Left lung (tissue), 10 donors: ENCODE results near the gene AKNA. TPM values are rescaled to one million over a fixed set of nuclear protein-coding genes. Genes with fewer than 3 reads are reported as not detected.

Experiments used
- ATAC-seq: fragments of 200-7000 bp; cut with Tn5 transposase; one replicate; pipeline ENCODE4 v1.9.1; 2020; ENCODE audit warnings: moderate library complexity
- DNase-seq, 4 donors: peaks; one replicate each; pipeline ENCODE4 v3.0.0-alpha.2; 2013 to 2020
- H3K27ac ChIP-seq, 2 donors: fragments of 200-600 bp; sonication (generic) in 1 of 2; one replicate each; pipeline versions ENCODE4 v1.5.0 to v1.8.0; 2020 to 2021
- H3K27me3 ChIP-seq, 2 donors: fragments of 200-600 bp; sonication (generic) in 1 of 2; one replicate each; pipeline versions ENCODE4 v1.5.0 to v1.8.0; 2020 to 2021
- H3K36me3 ChIP-seq, 2 donors: fragments of 200-600 bp; sonication (generic) in 1 of 2; one replicate each; pipeline versions ENCODE4 v1.5.0 to v1.8.0; 2020 to 2021
- H3K4me1 ChIP-seq, 2 donors: fragments of 200-600 bp; one replicate each; pipeline ENCODE4 v1.8.0; 2021
- H3K4me3 ChIP-seq, 2 donors: fragments of 200-600 bp; sonication (generic) in 1 of 2; one replicate each; pipeline versions ENCODE4 v1.5.0 to v1.8.0; 2020 to 2021; ENCODE audit warnings: mild to moderate bottlenecking in 1 of 2
- H3K9me3 ChIP-seq, 2 donors: fragments of 200-600 bp; sonication (generic) in 1 of 2; one replicate each; pipeline versions ENCODE4 v1.5.0 to v1.8.0; 2020 to 2021
- intact Hi-C, 2 donors: fragments of 100-400 bp; cut with DNase I; formaldehyde crosslinking; loops; one replicate each; pipeline versions ENCODE4 v1.11.2 to v1.14.2; 2022
- polyA plus RNA-seq, 6 donors: library from polyadenylated mRNA; unstranded; fragments of 120-200 nt; gene quantifications; one replicate each; pipeline ENCODE4 v1.2.1, GENCODE V29; 2013; ENCODE audit not compliant: insufficient read length in 6 of 6
- total RNA-seq, 2 donors: library from RNA; stranded (reverse); fragmentation: NEBNext Ultra II Directional; extraction: Animal tissue kit (Norgen Biotek cat#: 25700); gene quantifications; one replicate each; pipeline ENCODE4 v1.2.1, GENCODE V29; 2021
- TF ChIP-seq, protein P1 (sequence below), 2 donors: fragments of 200-600 bp; sonication (generic) in 1 of 2; IDR thresholded peaks; one replicate each; pipeline versions ENCODE4 v1.5.0 to v1.8.0; 2021; ENCODE audit warnings: antibody characterized with exemption in 2 of 2
- donor health status: DM: no; HTN: yes; CAD: no.
- donor health status: DM: no; HTN: no; CAD: no.

AKNA gene
- total and polyA plus RNA-seq, 8 donors = 25.1 to 55.3 (median 36.7) TPM

DNA sequence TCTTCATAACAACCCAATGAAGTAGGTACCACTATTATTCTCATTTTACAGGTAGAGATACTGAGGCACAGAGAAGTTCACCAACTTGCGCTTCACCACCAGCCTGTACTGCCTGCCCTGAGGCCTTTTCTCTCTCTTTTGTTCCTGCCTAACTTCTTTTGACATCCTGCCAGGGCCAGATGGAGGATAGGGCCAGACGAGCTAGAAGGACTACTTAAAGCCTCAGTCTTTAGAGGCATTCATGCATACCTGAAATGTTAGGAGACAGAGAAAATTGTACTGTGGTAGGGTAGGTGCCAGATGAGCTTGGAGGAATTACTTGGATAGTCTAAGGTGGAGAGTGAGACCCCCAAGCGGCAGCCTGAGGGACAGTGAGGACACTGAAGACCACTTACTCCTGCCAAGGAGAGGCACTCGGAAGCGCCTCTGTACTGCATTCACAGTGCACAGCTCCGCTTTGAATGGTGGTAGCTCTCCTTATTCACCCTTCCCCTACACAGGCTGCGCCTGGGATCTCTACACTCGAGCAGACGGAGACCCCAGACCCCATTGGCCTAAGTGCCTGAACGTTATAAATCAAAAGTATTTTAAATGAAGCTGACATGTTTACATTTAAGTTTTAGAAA lies 71.1 kb downstream of the AKNA start:
- no peaks in the 10 kb centered on the region for H3K27me3 ChIP-seq
- no peak overlapping the region for H3K4me3 ChIP-seq
- H3K36me3 ChIP-seq = no peaks in the 10 kb centered on the region
- ATAC-seq (no peak), DNase-seq (peak in 2 of 4 donors; percentile 24 to 25)
- H3K27ac ChIP-seq = no peak overlapping the region
- H3K4me1 ChIP-seq = peaks cover 0 to 42% of the 10 kb centered on the region in 2 donors
- intact Hi-C loops = no loop called here
- H3K9me3 ChIP-seq = no peaks in the 10 kb centered on the region
- TF ChIP-seq, protein P1, sequence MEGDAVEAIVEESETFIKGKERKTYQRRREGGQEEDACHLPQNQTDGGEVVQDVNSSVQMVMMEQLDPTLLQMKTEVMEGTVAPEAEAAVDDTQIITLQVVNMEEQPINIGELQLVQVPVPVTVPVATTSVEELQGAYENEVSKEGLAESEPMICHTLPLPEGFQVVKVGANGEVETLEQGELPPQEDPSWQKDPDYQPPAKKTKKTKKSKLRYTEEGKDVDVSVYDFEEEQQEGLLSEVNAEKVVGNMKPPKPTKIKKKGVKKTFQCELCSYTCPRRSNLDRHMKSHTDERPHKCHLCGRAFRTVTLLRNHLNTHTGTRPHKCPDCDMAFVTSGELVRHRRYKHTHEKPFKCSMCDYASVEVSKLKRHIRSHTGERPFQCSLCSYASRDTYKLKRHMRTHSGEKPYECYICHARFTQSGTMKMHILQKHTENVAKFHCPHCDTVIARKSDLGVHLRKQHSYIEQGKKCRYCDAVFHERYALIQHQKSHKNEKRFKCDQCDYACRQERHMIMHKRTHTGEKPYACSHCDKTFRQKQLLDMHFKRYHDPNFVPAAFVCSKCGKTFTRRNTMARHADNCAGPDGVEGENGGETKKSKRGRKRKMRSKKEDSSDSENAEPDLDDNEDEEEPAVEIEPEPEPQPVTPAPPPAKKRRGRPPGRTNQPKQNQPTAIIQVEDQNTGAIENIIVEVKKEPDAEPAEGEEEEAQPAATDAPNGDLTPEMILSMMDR (IDR thresholded peaks at IDR 0.05) = no peak

- peaks cover 0 to 42% of the 10 kb centered on the region in 2 donors for H3K4me1 ChIP-seq
- no peak for ATAC-seq
- TF ChIP-seq, protein P1 (IDR thresholded peaks at IDR 0.05) = no peak
- H3K27ac ChIP-seq = peak overlapping the region in 1 of 2 donors; percentile 55
- no peaks in the 10 kb centered on the region for H3K27me3 ChIP-seq
- no peak overlapping the region for H3K4me3 ChIP-seq
- no peaks in the 10 kb centered on the region for H3K9me3 ChIP-seq
- peaks cover 0 to 2% of the 10 kb centered on the region in 2 donors for H3K36me3 ChIP-seq
- peak in 1 of 4 donors; percentile 27 for DNase-seq
- intact Hi-C loops = no loop called here
These were observed 71.9 kb downstream of the AKNA start for GRCh38 chr9:114315723-114316363.

GRCh38 chr9:114314881-114315722 lies 72.7 kb downstream of the AKNA start:
- DNase-seq = peak in 1 of 4 donors; percentile 37
- peak; percentile 38 for ATAC-seq
- no peak overlapping the region for H3K4me3 ChIP-seq
- H3K36me3 ChIP-seq = peaks cover 0 to 5% of the 10 kb centered on the region in 2 donors
- H3K27ac ChIP-seq = peak overlapping the region in 1 of 2 donors; percentile 55
- intact Hi-C loops = no loop called here
- TF ChIP-seq, protein P1 (IDR thresholded peaks at IDR 0.05) = no peak
- no peaks in the 10 kb centered on the region for H3K9me3 ChIP-seq
- no peaks in the 10 kb centered on the region for H3K27me3 ChIP-seq
- H3K4me1 ChIP-seq = peaks cover 0 to 42% of the 10 kb centered on the region in 2 donors

DNA sequence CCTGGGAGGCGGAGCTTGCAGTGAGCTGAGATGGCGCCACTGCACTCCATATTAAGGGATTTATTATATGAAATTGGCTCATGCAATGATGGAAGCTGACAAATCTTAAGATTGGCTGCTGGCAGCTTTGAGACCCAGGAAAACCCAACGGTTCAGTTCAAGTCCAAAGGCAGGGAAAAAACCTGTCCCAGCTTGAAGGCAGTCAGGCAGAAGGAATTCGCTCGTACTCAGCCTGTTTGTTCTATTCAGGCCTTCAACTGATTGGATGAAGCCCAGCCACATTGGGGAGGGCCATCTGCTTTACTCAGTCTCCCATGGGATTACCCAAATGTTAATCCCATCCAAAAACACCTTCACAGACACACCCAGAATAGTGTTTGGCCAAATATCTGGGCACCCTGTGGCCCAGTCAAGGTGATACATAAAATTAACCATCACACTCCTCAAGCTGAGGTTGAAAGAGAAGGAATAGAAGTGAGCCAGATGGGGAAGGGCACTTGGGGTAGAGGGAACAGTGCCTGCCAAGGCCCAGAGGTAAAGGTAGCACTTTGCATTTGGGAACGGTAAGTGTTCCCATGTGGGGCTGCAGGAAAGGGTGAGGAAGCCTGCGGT lies 73.4 kb downstream of the AKNA start:
- Histone ChIP-seq H3K36me3 (peaks cover 0 to 5% of the 10 kb centered on the region in 2 donors), H3K4me3 (no peak overlapping the region), H3K27me3 (no peaks in the 10 kb centered on the region), H3K4me1 (peaks cover 0 to 42% of the 10 kb centered on the region in 2 donors), H3K27ac (peak overlapping the region in 1 of 2 donors; percentile 55), H3K9me3 (no peaks in the 10 kb centered on the region)
- intact Hi-C loops = no loop called here
- TF ChIP-seq, protein P1 (IDR thresholded peaks at IDR 0.05) = no peak
- ATAC-seq (no peak), DNase-seq (peak in 1 of 4 donors; percentile 22)
